Uterus (tissue), 2 donors: ENCODE measurements around the gene DTYMK.

Experiments
- POLR2A ChIP-seq, 2 donors: fragments of 450-650 bp; IDR thresholded peaks; one replicate each; pipeline ENCODE4 v1.6.1; 2016; ENCODE audit warnings: antibody characterized with exemption in 2 of 2, mild to moderate bottlenecking in 1 of 2, moderate library complexity in 1 of 2
- TF ChIP-seq, protein P1 (sequence below), 4 experiments: fragments of 200-600 bp in 2 of 4; fragments of 450-650 bp in 2 of 4; sonication (generic) in 2 of 4; IDR thresholded peaks; one replicate each; pipeline ENCODE4 v1.5.1; 2016 to 2019; ENCODE audit warnings: antibody characterized with exemption in 4 of 4, mild to moderate bottlenecking in 2 of 4, moderate library complexity in 1 of 4

- TF ChIP-seq POLR2A (IDR thresholded peaks at IDR 0.05), result no peak
- TF ChIP-seq, protein P1, sequence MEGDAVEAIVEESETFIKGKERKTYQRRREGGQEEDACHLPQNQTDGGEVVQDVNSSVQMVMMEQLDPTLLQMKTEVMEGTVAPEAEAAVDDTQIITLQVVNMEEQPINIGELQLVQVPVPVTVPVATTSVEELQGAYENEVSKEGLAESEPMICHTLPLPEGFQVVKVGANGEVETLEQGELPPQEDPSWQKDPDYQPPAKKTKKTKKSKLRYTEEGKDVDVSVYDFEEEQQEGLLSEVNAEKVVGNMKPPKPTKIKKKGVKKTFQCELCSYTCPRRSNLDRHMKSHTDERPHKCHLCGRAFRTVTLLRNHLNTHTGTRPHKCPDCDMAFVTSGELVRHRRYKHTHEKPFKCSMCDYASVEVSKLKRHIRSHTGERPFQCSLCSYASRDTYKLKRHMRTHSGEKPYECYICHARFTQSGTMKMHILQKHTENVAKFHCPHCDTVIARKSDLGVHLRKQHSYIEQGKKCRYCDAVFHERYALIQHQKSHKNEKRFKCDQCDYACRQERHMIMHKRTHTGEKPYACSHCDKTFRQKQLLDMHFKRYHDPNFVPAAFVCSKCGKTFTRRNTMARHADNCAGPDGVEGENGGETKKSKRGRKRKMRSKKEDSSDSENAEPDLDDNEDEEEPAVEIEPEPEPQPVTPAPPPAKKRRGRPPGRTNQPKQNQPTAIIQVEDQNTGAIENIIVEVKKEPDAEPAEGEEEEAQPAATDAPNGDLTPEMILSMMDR (IDR thresholded peaks at IDR 0.05), result no peak
Measured at GRCh38 chr2:241649927-241650326, 36.7 kb downstream of the DTYMK start.
